ENCODE results near the gene PLEKHH3. TPM values are rescaled to one million over a fixed set of nuclear protein-coding genes. Genes with fewer than 3 reads are reported as not detected.
A peak's percentile ranks its signal among the peaks of the same experiment; 100 is the strongest.

Gene PLEKHH3
- total and polyA plus RNA-seq, 10 of the 15 experiments (the other 5 are each of a cell fraction or from before 2014, with no cell fraction given): 0.31 to 38.0 (median 11.0) TPM

GRCh38 chr17:42720996-42721583 is 44.3 kb upstream of the PLEKHH3 start (continued):
- TF ChIP-seq SIX5 (IDR thresholded peaks at IDR 0.05; ENCODE audit: low read depth, low read length, severe bottlenecking) (no peak), CREM (IDR thresholded peaks at IDR 0.05; ENCODE audit: low read depth) (peak; percentile 16; the same call in 1 of the 2 replicates), BCL11A (IDR thresholded peaks at IDR 0.05; ENCODE audit: low read depth, low read length) (no peak), NFXL1 (IDR thresholded peaks at IDR 0.05; ENCODE audit: borderline replicate concordance) (no peak), JUNB (IDR thresholded peaks at IDR 0.05) (no peak), RB1 (IDR thresholded peaks at IDR 0.05; ENCODE audit: borderline replicate concordance) (0 out of 2 replicates have a peak, but pooled peaks have one; percentile 40), E4F1 (IDR thresholded peaks at IDR 0.05; ENCODE audit: borderline replicate concordance, partially characterized antibody) (no peak)
- TF ChIP-seq, protein P1, sequence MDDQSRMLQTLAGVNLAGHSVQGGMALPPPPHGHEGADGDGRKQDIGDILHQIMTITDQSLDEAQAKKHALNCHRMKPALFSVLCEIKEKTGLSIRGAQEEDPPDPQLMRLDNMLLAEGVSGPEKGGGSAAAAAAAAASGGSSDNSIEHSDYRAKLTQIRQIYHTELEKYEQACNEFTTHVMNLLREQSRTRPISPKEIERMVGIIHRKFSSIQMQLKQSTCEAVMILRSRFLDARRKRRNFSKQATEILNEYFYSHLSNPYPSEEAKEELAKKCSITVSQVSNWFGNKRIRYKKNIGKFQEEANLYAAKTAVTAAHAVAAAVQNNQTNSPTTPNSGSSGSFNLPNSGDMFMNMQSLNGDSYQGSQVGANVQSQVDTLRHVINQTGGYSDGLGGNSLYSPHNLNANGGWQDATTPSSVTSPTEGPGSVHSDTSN (IDR thresholded peaks at IDR 0.05; ENCODE audit: insufficient replicate concordance, low read depth, low read length): no peak
- TF ChIP-seq, protein P2, sequence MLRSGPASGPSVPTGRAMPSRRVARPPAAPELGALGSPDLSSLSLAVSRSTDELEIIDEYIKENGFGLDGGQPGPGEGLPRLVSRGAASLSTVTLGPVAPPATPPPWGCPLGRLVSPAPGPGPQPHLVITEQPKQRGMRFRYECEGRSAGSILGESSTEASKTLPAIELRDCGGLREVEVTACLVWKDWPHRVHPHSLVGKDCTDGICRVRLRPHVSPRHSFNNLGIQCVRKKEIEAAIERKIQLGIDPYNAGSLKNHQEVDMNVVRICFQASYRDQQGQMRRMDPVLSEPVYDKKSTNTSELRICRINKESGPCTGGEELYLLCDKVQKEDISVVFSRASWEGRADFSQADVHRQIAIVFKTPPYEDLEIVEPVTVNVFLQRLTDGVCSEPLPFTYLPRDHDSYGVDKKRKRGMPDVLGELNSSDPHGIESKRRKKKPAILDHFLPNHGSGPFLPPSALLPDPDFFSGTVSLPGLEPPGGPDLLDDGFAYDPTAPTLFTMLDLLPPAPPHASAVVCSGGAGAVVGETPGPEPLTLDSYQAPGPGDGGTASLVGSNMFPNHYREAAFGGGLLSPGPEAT (IDR thresholded peaks at IDR 0.05; ENCODE audit: low read depth): no peak
